Rectal smooth muscle tissue (tissue), 1 donor: ENCODE measurements around the gene KCNIP4.

Source experiments
- H3K27ac ChIP-seq: one replicate; pipeline ENCODE4 v1.7.0; 2013; ENCODE audit warnings: low read depth, low read length, inconsistent platforms
- H3K27me3 ChIP-seq: one replicate; pipeline ENCODE4 v1.7.0; 2013; ENCODE audit warnings: low read length; ENCODE audit not compliant: control insufficient read depth, insufficient read depth
- H3K36me3 ChIP-seq: one replicate; pipeline ENCODE4 v1.7.0; 2013; ENCODE audit warnings: low read length; ENCODE audit not compliant: control insufficient read depth, insufficient read depth
- H3K4me1 ChIP-seq: one replicate; pipeline ENCODE4 v1.7.0; 2013; ENCODE audit warnings: low read length; ENCODE audit not compliant: control insufficient read depth, insufficient read depth
- H3K4me3 ChIP-seq: one replicate; pipeline ENCODE4 v1.7.0; 2013; ENCODE audit warnings: low read length
- H3K9ac ChIP-seq: one replicate; pipeline ENCODE4 v1.7.0; 2013; ENCODE audit warnings: low read length

The KCNIP4 gene

DNA sequence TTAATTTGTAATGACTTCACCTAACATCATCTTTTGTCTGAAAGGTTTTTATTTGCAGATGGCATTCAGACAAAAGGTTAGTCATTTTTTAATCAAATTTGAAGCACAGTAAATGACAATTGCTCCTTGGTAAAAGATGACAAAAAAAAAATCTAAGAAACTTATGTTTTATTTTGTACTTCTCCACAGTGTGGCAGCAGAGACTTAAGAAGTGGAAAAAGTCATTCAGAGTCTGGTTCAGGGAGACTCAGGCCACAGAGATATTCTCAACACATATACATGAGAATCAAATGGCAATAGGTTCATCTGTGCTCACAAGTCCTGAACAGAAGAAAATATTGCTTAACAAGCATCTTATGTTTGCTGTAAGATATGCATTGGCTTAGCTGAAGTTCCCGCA, 436.2 kb downstream of the KCNIP4 start:
- no peaks in the 10 kb centered on the region for H3K36me3 ChIP-seq
- no peaks in the 10 kb centered on the region for H3K27me3 ChIP-seq
- no peak overlapping the region for H3K9ac ChIP-seq
- no peaks in the 10 kb centered on the region for H3K4me1 ChIP-seq
- no peak overlapping the region for H3K27ac ChIP-seq
- no peak overlapping the region for H3K4me3 ChIP-seq

- Histone ChIP-seq H3K4me3 (no peak overlapping the region), H3K27me3 (no peaks in the 10 kb centered on the region), H3K36me3 (no peaks in the 10 kb centered on the region), H3K27ac (no peak overlapping the region), H3K9ac (no peak overlapping the region), H3K4me1 (no peaks in the 10 kb centered on the region)
Observed at GRCh38 chr4:21507439-21507838, 441.1 kb downstream of the KCNIP4 start.

DNA sequence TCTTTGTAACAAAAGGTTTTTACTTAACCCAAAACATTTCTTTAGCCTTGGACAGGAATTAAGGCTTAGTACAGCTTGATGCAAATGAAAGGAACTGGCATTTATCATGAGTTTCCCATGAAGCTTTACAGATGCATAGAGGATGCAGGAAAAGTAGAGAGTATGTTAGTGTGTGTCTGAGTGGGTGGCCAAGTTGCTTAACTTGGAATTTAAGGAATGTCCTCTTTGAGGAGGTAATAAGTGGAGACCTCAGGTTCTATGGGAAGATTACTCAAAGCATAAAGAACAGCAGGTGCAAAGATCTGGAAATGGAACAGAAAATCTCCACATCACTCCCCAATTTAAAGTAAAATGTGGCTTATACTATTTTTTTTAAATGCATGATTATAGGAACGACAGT, 457.9 kb downstream of the KCNIP4 start:
- Histone ChIP-seq H3K4me1 (no peaks in the 10 kb centered on the region), H3K4me3 (no peak overlapping the region), H3K36me3 (no peaks in the 10 kb centered on the region), H3K27me3 (no peaks in the 10 kb centered on the region), H3K9ac (no peak overlapping the region), H3K27ac (no peak overlapping the region)

DNA sequence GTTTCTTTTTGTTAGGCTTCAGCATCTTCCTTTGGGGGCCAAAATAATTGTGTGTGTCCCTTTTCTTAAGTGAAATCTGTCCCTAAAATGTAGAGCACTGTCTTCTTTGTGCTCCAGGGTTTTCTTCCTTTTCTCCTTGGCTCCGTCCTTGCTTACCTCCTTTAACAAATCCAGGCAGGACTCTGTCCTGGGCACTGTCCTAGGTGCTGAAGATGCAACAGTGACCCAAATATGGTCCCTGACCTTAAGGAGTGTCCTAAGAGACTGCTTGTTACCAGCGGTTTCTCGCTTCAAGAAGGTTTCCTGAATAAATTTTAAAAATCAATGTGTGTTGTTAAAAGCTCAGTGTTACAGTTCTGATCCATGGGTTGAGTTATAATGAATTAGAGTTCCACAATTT, 471.8 kb downstream of the KCNIP4 start:
- H3K4me1 ChIP-seq, result no peaks in the 10 kb centered on the region
- no peaks in the 10 kb centered on the region for H3K27me3 ChIP-seq
- H3K9ac ChIP-seq, result no peak overlapping the region
- no peaks in the 10 kb centered on the region for H3K36me3 ChIP-seq
- no peak overlapping the region for H3K27ac ChIP-seq
- no peak overlapping the region for H3K4me3 ChIP-seq

GRCh38 chr4:21474195-21474594, 474.4 kb downstream of the KCNIP4 start:
- H3K27me3 ChIP-seq, result no peaks in the 10 kb centered on the region
- H3K27ac ChIP-seq, result no peak overlapping the region
- no peaks in the 10 kb centered on the region for H3K36me3 ChIP-seq
- no peak overlapping the region for H3K4me3 ChIP-seq
- H3K4me1 ChIP-seq, result no peaks in the 10 kb centered on the region
- H3K9ac ChIP-seq, result no peak overlapping the region

DNA sequence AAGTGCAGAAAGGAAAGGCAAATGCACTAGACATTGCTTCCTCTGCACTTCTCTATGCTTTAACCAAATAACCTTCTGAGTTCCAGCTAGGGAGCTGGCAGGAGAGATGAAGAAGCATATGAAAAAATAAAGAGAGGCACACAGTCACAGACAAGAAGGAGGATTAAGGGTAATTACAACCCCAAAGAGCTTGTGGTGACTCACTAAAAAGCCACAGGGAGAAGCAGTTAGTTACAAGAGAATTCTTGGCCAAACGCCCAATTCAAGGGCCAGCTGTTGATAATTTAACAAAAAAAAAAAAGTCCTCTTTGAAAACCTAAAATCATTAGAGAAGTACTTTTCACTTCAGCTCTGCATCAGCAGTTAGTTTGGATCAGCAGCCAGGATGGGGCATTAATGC, 478.0 kb downstream of the KCNIP4 start:
- H3K27me3 ChIP-seq, result no peaks in the 10 kb centered on the region
- no peak overlapping the region for H3K9ac ChIP-seq
- H3K4me1 ChIP-seq, result no peaks in the 10 kb centered on the region
- H3K27ac ChIP-seq, result no peak overlapping the region
- no peaks in the 10 kb centered on the region for H3K36me3 ChIP-seq
- no peak overlapping the region for H3K4me3 ChIP-seq

DNA sequence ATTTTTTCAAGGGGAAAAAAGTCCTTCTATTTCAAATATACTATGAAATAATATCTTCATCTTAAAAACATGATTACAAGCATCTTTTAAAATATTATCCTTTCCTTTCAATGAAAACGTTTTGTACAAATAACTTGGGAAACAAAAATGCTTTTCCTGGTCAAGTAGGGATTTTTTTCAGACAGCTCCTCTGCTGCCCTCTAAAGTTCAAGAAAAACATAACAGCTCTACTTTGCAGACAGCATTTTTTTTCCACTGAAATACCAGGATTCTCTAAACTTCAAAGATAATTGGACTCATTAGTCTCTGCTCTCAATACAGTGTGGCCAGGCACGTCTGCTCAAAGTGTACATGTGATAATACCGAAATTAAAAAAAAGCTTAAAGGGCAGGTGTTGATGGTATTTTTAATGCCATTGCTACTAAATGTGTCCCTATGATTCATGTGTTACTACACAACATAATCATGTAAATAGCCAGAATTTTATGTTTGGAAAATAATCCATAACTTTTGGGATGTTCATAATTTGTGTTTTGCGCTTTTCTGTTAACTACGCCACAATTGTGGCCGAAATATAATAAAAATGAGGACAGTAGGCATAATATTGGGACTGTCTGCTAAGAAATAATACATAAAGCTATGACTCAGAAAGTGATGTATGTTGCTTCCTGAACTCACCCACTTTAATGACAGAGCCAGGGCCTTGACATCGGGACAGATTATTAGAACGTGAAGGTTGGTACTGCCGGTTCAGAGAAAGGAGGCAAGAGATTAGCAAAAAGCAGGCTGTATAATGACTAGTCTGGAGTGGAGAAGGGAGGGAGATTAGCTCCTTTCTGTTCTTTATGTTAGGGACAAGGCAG, 478.9 kb downstream of the KCNIP4 start:
- no peaks in the 10 kb centered on the region for H3K27me3 ChIP-seq
- H3K4me1 ChIP-seq, result no peaks in the 10 kb centered on the region
- H3K9ac ChIP-seq, result no peak overlapping the region
- no peak overlapping the region for H3K27ac ChIP-seq
- H3K36me3 ChIP-seq, result no peaks in the 10 kb centered on the region
- H3K4me3 ChIP-seq, result no peak overlapping the region

GRCh38 chr4:21467551-21467950, 481.0 kb downstream of the KCNIP4 start:
- no peaks in the 10 kb centered on the region for H3K27me3 ChIP-seq
- no peak overlapping the region for H3K9ac ChIP-seq
- no peaks in the 10 kb centered on the region for H3K36me3 ChIP-seq
- no peak overlapping the region for H3K27ac ChIP-seq
- H3K4me1 ChIP-seq, result no peaks in the 10 kb centered on the region
- H3K4me3 ChIP-seq, result no peak overlapping the region

DNA sequence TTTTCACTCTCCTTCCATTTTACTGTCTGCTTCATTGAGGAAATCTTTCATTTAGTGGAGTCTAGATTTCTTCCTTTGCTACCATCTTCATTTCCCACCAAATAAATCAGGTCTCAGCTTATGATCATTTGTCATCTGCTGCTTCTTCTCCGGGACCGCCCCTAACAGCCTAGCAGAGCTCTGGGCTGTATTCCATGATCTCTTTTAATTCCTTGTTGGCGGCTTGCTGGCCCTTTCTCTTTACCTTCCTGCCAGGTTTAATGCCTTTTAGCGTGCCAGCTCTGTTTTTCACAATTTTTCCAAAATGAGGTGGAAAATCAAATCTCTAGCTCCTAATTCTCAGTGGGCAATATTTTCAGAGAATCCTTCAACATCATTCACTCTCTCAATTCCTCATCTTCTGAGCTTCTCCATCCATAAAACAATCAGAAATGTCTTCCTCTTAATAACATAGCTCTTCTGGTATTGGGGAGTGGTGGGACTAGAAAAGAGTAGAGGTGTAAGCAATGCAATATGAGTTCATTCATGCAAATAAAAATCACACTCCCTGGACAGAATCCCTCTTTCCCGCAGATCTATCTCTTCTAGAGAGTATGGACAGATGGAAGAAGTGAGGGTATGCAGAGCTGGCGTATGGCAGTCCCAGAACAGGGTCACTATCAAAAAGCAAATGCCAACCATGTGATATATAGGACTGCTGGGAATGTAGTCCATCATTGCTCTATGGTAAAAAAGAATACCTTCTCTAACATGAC, 491.3 kb downstream of the KCNIP4 start:
- no peaks in the 10 kb centered on the region for H3K27me3 ChIP-seq
- no peak overlapping the region for H3K9ac ChIP-seq
- no peaks in the 10 kb centered on the region for H3K4me1 ChIP-seq
- no peaks in the 10 kb centered on the region for H3K36me3 ChIP-seq
- H3K4me3 ChIP-seq, result no peak overlapping the region
- no peak overlapping the region for H3K27ac ChIP-seq

DNA sequence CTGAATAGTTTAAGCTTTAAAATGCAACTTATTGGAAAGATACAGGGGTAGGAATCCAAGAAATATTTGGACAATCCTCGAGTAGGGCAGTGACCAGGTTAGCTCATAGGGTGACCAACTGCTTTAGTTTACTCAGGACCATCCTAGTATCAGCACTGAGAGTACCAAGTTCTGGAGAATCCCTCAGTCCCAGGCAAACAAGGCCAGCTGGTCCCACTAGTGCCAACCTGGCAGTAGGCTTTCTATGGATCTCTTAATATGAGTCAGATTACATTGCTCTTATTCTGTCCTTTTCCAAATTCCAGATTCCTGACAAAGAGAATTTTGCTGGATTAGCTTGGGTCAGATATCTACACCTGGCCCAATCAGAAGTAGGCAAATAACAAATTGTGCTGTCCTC, 493.7 kb downstream of the KCNIP4 start:
- Histone ChIP-seq H3K27ac (no peak overlapping the region), H3K4me3 (no peak overlapping the region), H3K27me3 (no peaks in the 10 kb centered on the region), H3K4me1 (no peaks in the 10 kb centered on the region), H3K36me3 (no peaks in the 10 kb centered on the region), H3K9ac (no peak overlapping the region)

GRCh38 chr4:21454201-21454600, 494.4 kb downstream of the KCNIP4 start:
- H3K4me1 ChIP-seq, result no peaks in the 10 kb centered on the region
- no peaks in the 10 kb centered on the region for H3K36me3 ChIP-seq
- no peaks in the 10 kb centered on the region for H3K27me3 ChIP-seq
- H3K9ac ChIP-seq, result no peak overlapping the region
- H3K4me3 ChIP-seq, result no peak overlapping the region
- no peak overlapping the region for H3K27ac ChIP-seq

DNA sequence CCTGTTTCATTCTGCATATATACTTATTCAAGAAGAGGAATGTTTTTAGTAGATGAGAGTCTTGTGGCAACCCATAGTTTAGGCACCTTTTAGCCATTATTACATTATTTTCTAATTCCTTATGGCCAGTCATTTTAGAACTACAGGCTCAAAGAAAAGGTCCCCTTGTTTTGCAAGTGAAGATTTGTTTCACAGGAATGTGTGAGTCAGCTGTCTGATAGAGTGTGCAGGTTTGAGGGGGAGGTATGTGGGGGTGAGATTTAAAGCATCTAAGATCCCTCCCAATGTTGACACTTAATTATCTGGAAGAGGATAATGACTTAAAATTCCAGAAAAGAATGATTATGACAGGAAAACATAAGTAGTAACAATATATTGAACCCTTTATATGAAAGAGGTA, 495.6 kb downstream of the KCNIP4 start:
- Histone ChIP-seq H3K4me1 (no peaks in the 10 kb centered on the region), H3K36me3 (no peaks in the 10 kb centered on the region), H3K27me3 (no peaks in the 10 kb centered on the region), H3K27ac (no peak overlapping the region), H3K9ac (no peak overlapping the region), H3K4me3 (no peak overlapping the region)

DNA sequence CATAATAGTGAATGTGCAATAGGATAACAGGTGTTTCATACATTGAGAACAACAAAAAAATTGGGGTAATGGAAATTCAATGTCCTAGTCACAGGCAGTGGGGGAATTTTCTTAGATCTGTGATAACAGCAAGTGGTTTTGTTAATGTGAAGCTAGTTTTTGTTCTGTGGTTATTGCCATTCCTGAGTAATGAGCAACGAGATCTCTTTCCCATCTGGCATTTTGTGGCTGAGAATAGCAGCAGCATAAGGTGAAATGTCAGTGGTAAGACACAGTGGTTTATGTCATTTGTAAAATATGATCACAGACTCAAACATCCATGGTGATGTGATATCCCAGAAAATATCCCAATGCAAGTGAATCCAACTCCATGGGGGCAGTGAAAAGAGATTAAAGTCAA, 497.5 kb downstream of the KCNIP4 start:
- Histone ChIP-seq H3K9ac (no peak overlapping the region), H3K27ac (no peak overlapping the region), H3K36me3 (no peaks in the 10 kb centered on the region), H3K4me3 (no peak overlapping the region), H3K27me3 (no peaks in the 10 kb centered on the region), H3K4me1 (no peaks in the 10 kb centered on the region)
